HG02852 (cell line): ENCODE measurements around the gene PANK2.
"Not testable (repeated sequence)": the region's sequence is repeated elsewhere in the genome, so short reads cannot be mapped to it uniquely, and the experiment has no call there.

Experiments
- ATAC-seq: cut with Tn5 transposase; IDR thresholded peaks from one replicate; pipeline ENCODE4 v1.9.1; 2021; ENCODE audit warnings: mild to moderate bottlenecking, moderate library complexity; ENCODE audit not compliant: unreplicated experiment

The PANK2 gene

GRCh38 chr20:3869839-3870634 is 19.1 kb upstream of the PANK2 start:
- no peak for ATAC-seq

GRCh38 chr20:3871550-3872265 is 17.5 kb upstream of the PANK2 start:
- ATAC-seq = no peak

GRCh38 chr20:3873507-3873906 is 15.7 kb upstream of the PANK2 start:
- ATAC-seq = no peak

DNA sequence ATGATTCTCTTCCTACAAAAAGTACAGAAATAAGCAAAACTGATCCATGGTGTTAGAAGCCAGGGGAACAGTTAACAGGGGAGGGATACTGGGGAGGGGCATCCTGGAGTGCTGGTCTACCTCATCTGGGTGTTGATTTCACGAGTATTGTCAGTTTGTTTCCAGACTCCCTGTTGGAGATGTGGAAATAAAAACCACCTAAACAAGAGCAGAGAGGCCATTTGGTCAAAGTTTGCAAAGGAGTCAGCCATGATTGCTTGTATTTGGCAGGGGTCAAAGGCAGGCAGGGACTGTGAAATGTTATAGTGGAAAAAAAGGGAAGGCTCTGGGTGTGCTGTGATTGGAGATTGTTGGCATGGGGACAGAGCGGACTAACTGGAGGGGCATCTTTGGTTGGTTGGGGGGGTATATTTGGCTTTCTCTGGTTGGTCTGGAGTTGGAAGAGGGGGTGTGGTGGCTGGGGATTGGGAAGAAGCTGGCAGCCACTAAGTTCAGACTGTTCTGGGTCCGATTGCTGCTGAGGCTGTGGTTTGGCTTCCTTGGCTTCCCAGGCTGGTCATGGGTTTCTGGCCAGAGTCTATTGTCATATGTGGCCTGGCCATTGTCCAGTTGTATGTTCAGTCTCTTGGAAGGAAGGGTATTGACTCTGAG is 14.9 kb upstream of the PANK2 start:
- ATAC-seq = no peak

DNA sequence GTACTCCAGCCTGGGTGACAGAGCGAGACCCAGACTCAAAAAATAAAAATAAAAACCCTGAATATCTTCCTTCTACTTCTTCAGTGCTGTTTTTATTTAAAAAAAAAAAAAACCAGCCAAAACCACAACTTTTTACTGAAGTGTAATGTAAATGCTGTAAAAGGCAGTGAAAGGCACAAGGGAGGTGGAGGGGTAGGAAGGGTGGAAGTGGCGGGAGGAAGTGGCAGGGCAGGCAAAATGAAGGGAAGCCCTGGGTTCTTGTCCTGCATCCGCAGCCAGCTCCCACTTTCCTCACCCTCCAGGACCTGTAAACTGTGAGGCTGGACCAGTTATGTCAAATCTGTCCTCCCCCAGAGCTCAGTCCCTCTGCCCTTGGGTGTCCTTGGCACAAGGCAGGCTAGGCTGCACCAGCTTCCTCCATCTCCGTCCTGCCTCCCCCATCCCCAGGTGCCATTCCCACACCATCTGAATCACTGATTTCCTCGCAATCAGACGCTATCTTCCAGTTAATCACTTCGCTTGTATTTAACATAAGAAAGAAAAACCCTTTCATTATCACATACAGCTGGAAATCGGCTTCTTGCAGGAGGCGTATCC is 13.7 kb upstream of the PANK2 start:
- no peak for ATAC-seq

GRCh38 chr20:3876000-3876399 is 13.2 kb upstream of the PANK2 start:
- ATAC-seq = no peak

GRCh38 chr20:3876676-3877075 is 12.5 kb upstream of the PANK2 start:
- ATAC-seq = no peak

GRCh38 chr20:3878921-3879274 is 10.3 kb upstream of the PANK2 start:
- not testable (repeated sequence) for ATAC-seq

DNA sequence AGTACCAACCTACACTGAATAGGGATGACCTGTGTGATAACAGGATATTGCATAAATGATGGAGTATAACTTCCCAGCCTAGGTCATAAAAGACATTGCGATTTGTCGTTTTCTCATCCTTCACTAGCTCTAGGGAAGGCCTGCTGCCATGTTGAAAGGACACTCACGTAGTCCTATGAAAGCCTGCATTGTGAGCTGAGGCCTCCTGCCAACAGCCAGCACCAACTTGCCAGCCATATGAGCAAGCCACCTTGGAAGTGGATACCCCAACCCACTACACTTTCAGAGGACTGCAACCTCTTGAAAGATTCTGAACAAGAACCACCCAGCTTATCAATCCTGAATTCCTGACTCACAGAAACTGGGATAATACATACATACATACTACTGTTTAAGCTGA is 3.5 kb upstream of the PANK2 start:
- ATAC-seq = no peak

DNA sequence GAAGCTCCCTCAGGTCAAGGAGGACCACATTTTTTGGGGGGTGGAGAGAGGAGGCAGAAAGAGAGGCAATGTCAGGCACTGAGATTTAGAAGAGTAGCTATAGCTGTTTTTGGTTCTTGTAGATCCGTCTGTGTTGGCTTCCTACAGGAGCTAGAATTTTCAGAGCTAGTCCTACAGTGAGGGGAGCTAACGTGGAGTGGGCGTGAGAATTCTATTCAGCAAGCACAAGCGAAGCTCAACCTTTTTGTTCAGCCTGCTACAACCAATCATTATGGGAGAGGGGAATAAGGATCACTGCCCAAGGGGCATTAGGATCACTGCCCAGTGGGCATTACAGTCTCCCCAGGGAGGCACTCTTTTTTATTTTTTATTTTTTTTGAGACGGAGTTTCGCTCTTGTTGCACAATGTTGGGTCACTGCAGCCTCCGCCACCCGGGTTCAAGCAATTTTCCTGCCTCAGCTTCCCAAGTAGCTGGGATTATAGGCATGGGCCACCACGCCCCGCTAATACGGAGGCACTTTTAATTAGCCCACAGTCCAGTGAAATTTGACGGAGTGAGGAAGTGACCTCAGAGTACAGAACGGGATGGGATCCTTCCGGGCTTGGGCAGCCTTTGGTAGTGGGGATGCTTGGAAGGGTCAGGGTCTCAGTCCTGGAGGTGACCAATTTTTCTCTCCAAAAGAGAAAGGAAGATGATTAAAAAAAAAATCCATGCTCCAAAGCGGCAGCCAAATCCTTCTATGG is 1.1 kb upstream of the PANK2 start:
- ATAC-seq = no peak

DNA sequence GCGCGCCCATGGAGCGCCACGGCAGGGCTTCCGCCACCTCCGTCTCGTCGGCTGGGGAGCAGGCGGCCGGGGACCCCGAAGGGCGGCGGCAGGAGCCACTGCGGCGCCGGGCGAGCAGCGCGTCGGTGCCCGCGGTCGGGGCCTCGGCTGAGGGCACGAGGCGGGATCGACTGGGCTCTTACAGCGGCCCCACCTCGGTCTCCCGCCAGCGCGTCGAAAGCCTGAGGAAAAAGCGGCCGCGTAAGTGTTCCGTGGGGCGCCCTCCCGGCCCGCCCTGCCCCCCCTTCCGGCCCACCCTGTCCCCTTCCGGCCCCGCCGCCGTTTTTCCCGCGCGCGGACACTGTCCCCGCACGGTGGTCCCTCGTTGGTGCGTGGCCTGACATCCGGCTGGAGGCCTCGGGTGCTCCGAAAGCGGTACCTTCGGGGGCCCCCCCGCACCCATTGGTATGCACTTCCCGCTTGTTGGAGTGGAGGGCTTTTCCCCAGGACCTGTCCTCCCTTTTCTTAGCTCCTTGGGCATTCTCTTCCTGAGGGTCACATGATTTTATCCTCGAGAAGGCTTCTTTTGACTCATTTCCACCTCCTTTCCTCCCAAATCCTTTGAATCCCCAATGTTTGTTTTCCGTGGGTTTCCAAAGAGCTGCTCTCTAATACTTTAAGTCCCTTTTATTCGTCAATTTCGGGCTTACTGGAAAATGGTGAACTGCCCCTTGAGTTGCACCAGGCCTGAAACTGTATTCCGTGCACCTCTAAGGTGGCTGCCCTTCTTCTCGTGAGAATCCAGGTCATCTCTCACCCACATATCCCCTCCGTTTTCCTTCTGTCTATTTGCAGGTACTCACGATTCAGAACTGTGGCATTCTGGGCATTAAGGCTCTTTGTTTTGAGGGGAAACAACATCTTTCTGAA is 556 bp downstream of the PANK2 start:
- ATAC-seq = peak; percentile 24

GRCh38 chr20:3890398-3890751 is 1.2 kb downstream of the PANK2 start:
- ATAC-seq = no peak

GRCh38 chr20:3890999-3891929 is 2.1 kb downstream of the PANK2 start:
- ATAC-seq = no peak

DNA sequence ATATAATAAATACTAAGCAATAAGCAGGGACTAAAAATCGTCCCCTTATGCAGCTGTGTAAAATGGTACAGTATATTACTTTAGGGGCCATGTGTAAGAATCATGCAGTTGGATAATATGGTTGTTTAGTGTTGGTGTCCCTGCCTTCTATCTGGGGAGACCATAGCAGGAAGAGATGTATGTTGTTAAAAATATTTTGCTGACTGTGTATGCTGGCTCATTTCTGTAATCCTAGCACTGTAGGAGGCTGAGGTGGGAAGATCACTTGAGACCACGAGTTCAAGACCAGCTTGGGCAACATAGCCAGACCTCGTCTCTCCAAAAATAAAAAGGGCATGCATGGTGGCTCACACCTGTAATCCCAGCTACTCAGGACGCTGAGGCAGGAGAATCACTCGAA is 5.6 kb downstream of the PANK2 start:
- ATAC-seq = no peak

DNA sequence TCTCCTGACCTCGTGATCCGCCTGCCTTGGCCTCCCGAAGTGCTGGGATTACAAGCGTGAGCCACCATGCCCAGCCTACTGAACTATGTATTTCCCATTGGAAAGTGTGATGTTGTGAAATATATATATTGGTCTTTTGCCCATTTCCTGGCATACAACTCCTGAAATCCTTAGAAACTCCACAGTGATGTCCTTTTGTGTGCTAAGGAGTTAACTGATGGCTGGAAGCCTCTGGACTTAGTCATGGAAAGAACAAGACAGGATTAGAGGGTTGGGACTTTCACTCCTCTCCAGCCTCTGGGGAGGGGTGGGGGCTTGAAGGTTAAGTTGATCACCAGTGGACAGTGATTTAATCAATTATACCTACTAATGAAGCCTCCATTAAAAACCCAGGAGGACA is 7.1 kb downstream of the PANK2 start:
- no peak for ATAC-seq

DNA sequence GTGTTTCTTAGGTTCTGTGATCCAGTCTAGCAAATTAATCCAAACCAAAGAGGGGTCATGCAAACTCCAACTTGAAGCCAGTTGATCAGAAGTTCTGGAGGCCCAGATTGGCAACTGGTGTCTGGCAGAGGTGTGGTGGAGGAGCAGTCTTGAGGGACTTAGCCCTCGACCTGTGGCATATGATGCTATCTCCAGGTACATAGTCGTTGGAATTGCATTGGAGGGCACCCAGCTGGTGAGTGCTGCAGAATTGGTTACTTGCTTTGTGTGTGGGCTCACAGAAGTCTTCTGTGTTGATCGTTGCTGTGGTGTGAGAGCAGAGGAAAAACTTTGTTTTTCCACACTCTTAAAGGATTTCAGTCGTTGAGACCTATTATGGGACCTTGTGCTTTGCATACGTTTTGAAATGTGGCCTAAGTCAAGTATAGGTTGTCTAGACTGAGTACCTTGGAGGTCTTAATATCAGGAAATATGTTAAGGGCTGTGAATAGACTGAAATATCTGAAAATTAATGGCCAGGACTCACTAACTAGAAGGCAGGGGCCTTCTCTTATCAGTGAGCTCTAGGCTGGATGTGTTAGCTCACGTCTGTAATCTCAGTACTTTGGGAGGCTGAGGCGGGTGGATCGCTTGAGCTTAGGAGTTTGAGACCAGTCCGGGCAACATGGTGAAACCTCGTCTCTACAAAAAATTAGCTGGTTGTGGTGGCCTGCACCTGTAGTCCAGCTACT is 7.8 kb downstream of the PANK2 start:
- ATAC-seq = no peak

DNA sequence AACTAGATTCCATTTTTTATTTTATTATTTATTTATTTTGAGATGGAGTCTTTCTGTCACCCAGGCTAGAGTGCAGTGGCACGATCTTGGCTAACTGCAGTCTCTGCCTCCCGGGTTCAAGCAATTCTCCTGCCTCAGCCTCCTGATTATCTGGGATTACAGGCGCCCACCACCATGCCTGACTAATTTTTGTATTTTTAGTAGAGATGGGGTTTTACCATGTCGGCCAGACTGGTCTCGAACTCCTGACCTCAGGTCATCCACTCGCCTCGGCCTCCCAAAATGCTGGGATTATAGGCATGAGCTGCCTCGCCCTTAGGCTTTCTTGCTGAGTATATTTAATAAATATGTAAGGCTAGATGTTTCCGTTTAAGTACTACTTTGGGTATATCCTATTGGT is 9.0 kb downstream of the PANK2 start:
- not testable (repeated sequence) for ATAC-seq

GRCh38 chr20:3898639-3899038 is 9.5 kb downstream of the PANK2 start:
- ATAC-seq = no peak
